OCI-LY3 (cell line): Measurements from ENCODE around the gene FAM163A.

Source experiments
- H2AFZ ChIP-seq: fragments of 200-600, 300-600 bp; shearing (Covaris generic); 2 replicates; pipeline ENCODE4 v1.6.0; 2014; ENCODE audit warnings: antibody characterized with exemption, low read depth, low read length
- H3K27ac ChIP-seq: fragments of 200-600, 300-600 bp; sonication (generic); 2 replicates; pipeline ENCODE4 v1.5.1; 2014; ENCODE audit warnings: mild to moderate bottlenecking, low read length, moderate library complexity, mixed read lengths
- H3K27me3 ChIP-seq: fragments of 200-600, 300-600 bp; sonication (generic); 2 replicates; pipeline ENCODE4 v1.6.1; 2014; ENCODE audit warnings: low read depth, low read length, mixed read lengths
- H3K36me3 ChIP-seq: fragments of 200-600, 300-600 bp; sonication (generic); replicated peaks from 2 replicates; pipeline ENCODE3; 2014; ENCODE audit warnings: low read depth, low read length, mixed read lengths
- H3K4me1 ChIP-seq: fragments of 300-600, 200-600 bp; sonication (generic); 2 replicates; pipeline ENCODE4 v1.6.1; 2014; ENCODE audit warnings: low read length, mixed read lengths
- H3K4me2 ChIP-seq: fragments of 200-600, 300-600 bp; sonication (generic); 2 replicates; pipeline ENCODE4 v1.6.1; 2014; ENCODE audit warnings: low read length, mixed read lengths
- H3K4me3 ChIP-seq: fragments of 300-600, 200-600 bp; sonication (generic); 2 replicates; pipeline ENCODE4 v1.5.1; 2014; ENCODE audit warnings: antibody characterized with exemption, mild to moderate bottlenecking, low read length, moderate library complexity
- H3K79me2 ChIP-seq: fragments of 300-600, 200-600 bp; shearing (Covaris generic); 2 replicates; pipeline ENCODE4 v1.6.1; 2014; ENCODE audit warnings: mild to moderate bottlenecking, low read length, mixed read lengths
- H3K9ac ChIP-seq: fragments of 300-600, 200-600 bp; shearing (Covaris generic); 2 replicates; pipeline ENCODE4 v1.6.0; 2014; ENCODE audit warnings: mild to moderate bottlenecking, low read length, moderate library complexity
- H3K9me3 ChIP-seq: fragments of 200-600, 300-600 bp; shearing (Covaris generic); 2 replicates; pipeline ENCODE4 v1.6.1; 2014; ENCODE audit warnings: low read length, mixed read lengths; ENCODE audit not compliant: insufficient read depth
- H4K20me1 ChIP-seq: fragments of 200-600, 300-600 bp; sonication (generic); 2 replicates; pipeline ENCODE4 v1.6.1; 2016; ENCODE audit warnings: low read length, mixed read lengths; ENCODE audit not compliant: insufficient read depth
- CTCF ChIP-seq: fragments of 200-600, 300-600 bp; sonication (generic); IDR thresholded peaks from 2 replicates; pipeline ENCODE4 v1.5.1; 2014; ENCODE audit warnings: antibody characterized with exemption, low read length, low read depth
- EZH2phosphoT487 ChIP-seq: fragments of 200-600 bp; shearing (Covaris generic); IDR thresholded peaks from 2 replicates; pipeline ENCODE4 v1.6.1; 2018; ENCODE audit warnings: antibody characterized with exemption, mixed run types, low read depth

FAM163A gene

DNA sequence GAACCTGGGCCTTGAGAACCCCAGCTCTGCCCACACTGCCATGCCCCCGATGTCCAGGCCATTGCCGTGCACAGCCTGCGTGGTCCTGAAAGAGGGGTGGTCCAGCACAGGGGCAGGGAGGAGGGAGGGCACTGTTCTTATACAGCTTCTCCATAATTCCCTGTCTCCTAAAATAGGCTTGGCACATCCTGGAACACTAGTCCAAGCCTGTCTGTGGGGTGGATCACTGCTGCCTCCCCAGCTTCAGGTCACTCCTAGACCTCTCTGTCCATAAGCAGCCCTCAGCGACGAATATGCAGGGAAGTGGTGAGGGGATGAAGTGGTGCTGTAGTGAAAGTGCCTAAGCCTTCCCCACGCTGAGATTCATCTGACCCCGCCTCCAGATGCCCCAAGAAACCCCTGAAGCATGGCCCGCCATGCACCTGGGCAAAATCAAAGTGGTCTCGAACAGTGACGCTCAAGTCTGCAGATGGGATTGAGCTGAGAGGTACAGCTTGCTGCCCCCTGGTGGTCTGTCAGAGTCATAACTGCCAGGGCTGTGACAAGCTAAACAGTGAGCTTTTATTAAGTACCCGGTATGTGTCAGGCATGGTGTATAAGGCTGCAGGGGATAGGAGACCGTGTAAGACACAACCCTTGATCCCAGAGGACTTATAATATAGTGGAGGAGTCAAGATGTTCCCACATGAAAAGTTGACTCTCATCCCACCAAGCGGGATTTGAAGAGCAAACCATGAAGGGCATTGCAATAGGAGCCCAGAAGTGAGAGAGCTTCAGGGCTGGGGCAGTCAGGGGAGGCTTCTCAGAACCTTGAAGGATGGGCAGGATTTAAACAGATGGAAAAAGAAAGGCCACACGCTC, 66.6 kb downstream of the FAM163A start:
- H3K79me2 ChIP-seq = no peaks in the 10 kb centered on the region
- TF ChIP-seq CTCF (peak; percentile 97), EZH2phosphoT487 (no peak)

GRCh38 chr1:179810367-179810715, 67.2 kb downstream of the FAM163A start:
- H3K4me2 ChIP-seq = no peak overlapping the region
- peaks cover 17% of the 10 kb centered on the region for H3K4me1 ChIP-seq
- no peaks in the 10 kb centered on the region for H4K20me1 ChIP-seq
- H3K9me3 ChIP-seq = no peaks in the 10 kb centered on the region
- no peak overlapping the region for H2AFZ ChIP-seq
- TF ChIP-seq EZH2phosphoT487 = no peak
- TF ChIP-seq CTCF = no peak
- H3K4me3 ChIP-seq = no peak overlapping the region
- H3K9ac ChIP-seq = no peak overlapping the region
- H3K27me3 ChIP-seq = peaks cover 24% of the 10 kb centered on the region
- no peak overlapping the region for H3K27ac ChIP-seq
- no peaks in the 10 kb centered on the region for H3K79me2 ChIP-seq
- H3K36me3 ChIP-seq = no peaks in the 10 kb centered on the region

More for the DNA sequence above, 66.6 kb downstream of the FAM163A start:
- Histone ChIP-seq H3K4me1 (peaks cover 13% of the 10 kb centered on the region), H3K27me3 (peaks cover 21% of the 10 kb centered on the region), H3K9ac (no peak overlapping the region), H3K36me3 (no peaks in the 10 kb centered on the region), H2AFZ (no peak overlapping the region), H3K4me2 (peak overlapping the region; percentile 43), H3K9me3 (no peaks in the 10 kb centered on the region), H3K4me3 (0 out of 2 replicates have a peak overlapping the region, but pooled peaks have one; percentile 20), H3K27ac (no peak overlapping the region), H4K20me1 (no peaks in the 10 kb centered on the region)

DNA sequence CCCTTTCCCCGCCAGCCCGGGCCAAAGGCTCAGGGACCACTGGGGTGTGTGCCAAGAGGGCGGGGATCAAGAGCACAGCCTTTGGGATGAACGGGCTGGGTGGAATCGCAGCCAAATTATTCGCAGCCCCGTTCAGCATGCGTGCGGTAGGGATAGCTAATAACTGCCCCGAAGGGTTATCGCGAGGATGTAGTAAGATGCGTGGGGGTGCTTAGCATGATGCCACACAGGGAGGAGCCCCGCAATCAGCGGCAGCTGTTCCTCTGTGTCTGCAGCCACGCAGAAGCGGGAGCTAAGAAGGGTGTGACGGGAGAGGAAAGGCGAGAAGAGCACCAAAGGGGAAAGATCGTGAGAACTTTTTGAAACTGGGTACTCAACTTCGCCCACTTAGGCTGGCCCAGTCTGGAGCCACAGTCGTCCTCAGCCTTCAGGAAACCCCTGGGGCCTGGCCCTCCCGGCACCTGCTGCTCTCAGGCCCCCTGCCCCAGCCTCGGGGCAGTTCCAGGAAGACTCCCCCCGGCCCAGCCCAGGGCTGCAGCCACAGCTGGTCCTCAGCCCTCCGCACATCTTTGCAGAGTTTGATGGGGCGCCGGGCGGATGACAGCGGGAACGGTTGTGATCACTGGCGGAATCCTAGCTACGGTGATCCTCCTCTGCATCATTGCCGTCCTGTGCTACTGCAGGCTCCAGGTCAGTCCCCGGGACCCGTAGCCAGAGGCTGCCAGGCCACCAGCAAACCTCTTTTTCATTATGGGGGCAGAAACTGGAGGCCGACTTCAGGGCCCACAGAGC, 69.6 kb downstream of the FAM163A start:
- H4K20me1 ChIP-seq = no peaks in the 10 kb centered on the region
- no peak overlapping the region for H3K4me2 ChIP-seq
- TF ChIP-seq CTCF (no peak), EZH2phosphoT487 (no peak)
- no peak overlapping the region for H3K27ac ChIP-seq
- H3K36me3 ChIP-seq = no peaks in the 10 kb centered on the region
- no peak overlapping the region for H3K9ac ChIP-seq
- H3K4me1 ChIP-seq = peaks cover 20% of the 10 kb centered on the region
- H3K27me3 ChIP-seq = peaks cover 35% of the 10 kb centered on the region
- H3K4me3 ChIP-seq = no peak overlapping the region
- no peaks in the 10 kb centered on the region for H3K79me2 ChIP-seq
- no peak overlapping the region for H2AFZ ChIP-seq
- H3K9me3 ChIP-seq = no peaks in the 10 kb centered on the region
